RWPE2 (cell line): ENCODE data around the gene HSD17B12.

ENCODE experiments used
- ATAC-seq: fragments of 200-7000 bp; cut with Tn5 transposase; 3 replicates; pipeline ENCODE4 v1.9.1; 2021; ENCODE audit warnings: low read depth
- DNase-seq: peaks from one replicate; pipeline ENCODE4 v3.0.0-alpha.2; 2020; ENCODE audit warnings: low spot score
- H3K27ac ChIP-seq: fragments of 450-650 bp; 2 replicates; pipeline ENCODE4 v1.5.1; 2017; ENCODE audit warnings: mild to moderate bottlenecking; ENCODE audit not compliant: poor library complexity, severe bottlenecking
- H3K27me3 ChIP-seq: fragments of 250-450 bp; sonication (Bioruptor Pico); 2 replicates; pipeline ENCODE4 v1.5.1; 2021; ENCODE audit warnings: mild to moderate bottlenecking, moderate library complexity; ENCODE audit not compliant: insufficient read depth, poor library complexity, severe bottlenecking
- H3K36me3 ChIP-seq: fragments of 250-450 bp; sonication (Bioruptor Pico); 2 replicates; pipeline ENCODE4 v1.5.1; 2020; ENCODE audit warnings: low read depth, mild to moderate bottlenecking, moderate library complexity
- H3K4me1 ChIP-seq: fragments of 250-450 bp; sonication (Bioruptor Pico); 2 replicates; pipeline ENCODE4 v1.5.1; 2021; ENCODE audit warnings: mild to moderate bottlenecking, moderate library complexity; ENCODE audit not compliant: insufficient read depth, poor library complexity, severe bottlenecking
- H3K4me3 ChIP-seq: fragments of 250-450 bp; sonication (Bioruptor Pico); 2 replicates; pipeline ENCODE4 v1.5.1; 2021; ENCODE audit warnings: mild to moderate bottlenecking, moderate library complexity; ENCODE audit not compliant: severe bottlenecking
- H3K9me3 ChIP-seq: fragments of 250-450 bp; sonication (Bioruptor Pico); 2 replicates; pipeline ENCODE4 v1.5.1; 2021; ENCODE audit warnings: mild to moderate bottlenecking, moderate library complexity; ENCODE audit not compliant: severe bottlenecking
- TF ChIP-seq, protein P1 (sequence below): fragments of 450-650 bp; IDR thresholded peaks from one replicate; pipeline ENCODE4 v1.5.1; 2017; ENCODE audit warnings: mild to moderate bottlenecking, moderate library complexity; ENCODE audit not compliant: poor library complexity, severe bottlenecking

Gene HSD17B12

DNA sequence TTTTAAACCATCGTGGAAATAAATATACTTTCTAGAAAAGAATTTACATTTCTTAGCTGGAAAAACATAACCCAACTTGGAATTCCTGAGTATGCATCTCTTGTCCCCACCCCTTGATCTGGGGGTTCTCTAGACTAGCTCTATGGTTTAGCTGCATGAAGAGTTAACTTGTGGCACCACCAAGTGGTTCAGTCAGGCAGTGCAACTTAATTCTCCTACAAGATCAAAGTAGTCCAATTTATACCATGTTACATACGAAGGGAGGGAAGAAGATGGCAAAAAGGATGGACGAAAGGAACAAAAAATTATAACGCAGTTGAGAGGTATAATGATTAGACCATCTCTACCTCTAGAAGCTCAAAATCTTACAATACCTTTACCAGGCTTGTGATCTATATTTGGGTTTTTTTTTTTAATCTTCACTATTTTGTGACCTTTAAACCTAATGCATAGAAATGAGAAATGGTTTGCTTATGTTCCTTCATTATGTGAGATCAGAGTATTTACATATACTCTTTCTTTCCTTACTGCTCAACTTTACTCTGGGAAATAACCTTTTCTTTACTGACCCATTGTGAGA is 171.6 kb downstream of the HSD17B12 start:
- Histone ChIP-seq H3K27ac (no peak overlapping the region), H3K4me1 (no peaks in the 10 kb centered on the region), H3K9me3 (no peaks in the 10 kb centered on the region), H3K4me3 (no peak overlapping the region), H3K27me3 (no peaks in the 10 kb centered on the region), H3K36me3 (peaks cover 45% of the 10 kb centered on the region)
- no peak for DNase-seq
- TF ChIP-seq, protein P1, sequence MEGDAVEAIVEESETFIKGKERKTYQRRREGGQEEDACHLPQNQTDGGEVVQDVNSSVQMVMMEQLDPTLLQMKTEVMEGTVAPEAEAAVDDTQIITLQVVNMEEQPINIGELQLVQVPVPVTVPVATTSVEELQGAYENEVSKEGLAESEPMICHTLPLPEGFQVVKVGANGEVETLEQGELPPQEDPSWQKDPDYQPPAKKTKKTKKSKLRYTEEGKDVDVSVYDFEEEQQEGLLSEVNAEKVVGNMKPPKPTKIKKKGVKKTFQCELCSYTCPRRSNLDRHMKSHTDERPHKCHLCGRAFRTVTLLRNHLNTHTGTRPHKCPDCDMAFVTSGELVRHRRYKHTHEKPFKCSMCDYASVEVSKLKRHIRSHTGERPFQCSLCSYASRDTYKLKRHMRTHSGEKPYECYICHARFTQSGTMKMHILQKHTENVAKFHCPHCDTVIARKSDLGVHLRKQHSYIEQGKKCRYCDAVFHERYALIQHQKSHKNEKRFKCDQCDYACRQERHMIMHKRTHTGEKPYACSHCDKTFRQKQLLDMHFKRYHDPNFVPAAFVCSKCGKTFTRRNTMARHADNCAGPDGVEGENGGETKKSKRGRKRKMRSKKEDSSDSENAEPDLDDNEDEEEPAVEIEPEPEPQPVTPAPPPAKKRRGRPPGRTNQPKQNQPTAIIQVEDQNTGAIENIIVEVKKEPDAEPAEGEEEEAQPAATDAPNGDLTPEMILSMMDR: peak; percentile 90
- ATAC-seq: peak; percentile 79

DNA sequence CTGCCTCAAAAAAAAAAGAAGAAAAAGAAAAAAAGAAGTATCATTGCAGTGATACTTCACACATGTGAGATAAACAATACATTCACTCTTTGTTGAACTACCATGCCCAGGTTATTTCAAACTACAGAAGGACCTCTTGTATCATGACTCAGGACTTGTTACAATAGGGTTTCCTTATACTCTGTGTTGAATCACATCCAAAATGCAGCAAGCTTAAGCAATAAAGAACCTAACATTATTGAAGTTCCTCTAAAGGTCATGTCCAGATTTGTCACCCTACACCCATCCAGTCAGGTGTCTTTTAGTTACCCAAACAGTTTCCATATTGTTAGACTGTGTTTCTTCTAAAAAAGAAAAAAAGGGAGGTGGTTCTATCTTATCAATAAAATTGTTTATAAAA is 173.2 kb downstream of the HSD17B12 start:
- no peak for DNase-seq
- peaks cover 45% of the 10 kb centered on the region for H3K36me3 ChIP-seq
- no peaks in the 10 kb centered on the region for H3K27me3 ChIP-seq
- H3K4me1 ChIP-seq: no peaks in the 10 kb centered on the region
- no peak overlapping the region for H3K4me3 ChIP-seq
- H3K27ac ChIP-seq: no peak overlapping the region
- TF ChIP-seq, protein P1: no peak
- no peaks in the 10 kb centered on the region for H3K9me3 ChIP-seq
- no peak for ATAC-seq

DNA sequence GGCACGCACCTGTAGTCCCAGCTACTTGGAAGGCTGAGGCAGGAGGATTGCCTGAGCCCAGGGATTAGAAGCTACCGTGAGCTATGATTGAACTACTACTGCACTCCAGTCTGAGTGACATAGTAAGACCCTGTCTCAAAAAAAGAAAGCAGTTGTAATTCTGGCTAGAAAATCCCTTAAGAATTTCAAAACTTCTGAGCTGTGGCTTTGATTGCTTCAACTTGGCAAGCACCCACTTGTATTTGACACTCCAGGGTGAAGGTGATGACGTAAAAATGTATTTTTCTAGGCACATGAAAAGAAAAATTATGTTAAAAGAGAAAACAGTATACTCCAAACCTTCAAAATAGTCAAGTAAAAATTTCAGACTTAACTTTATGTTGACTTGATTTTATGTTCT is 176.5 kb downstream of the HSD17B12 start:
- Histone ChIP-seq H3K9me3 (no peaks in the 10 kb centered on the region), H3K27me3 (no peaks in the 10 kb centered on the region), H3K36me3 (peaks cover 35% of the 10 kb centered on the region), H3K4me1 (no peaks in the 10 kb centered on the region), H3K27ac (no peak overlapping the region), H3K4me3 (no peak overlapping the region)
- ATAC-seq: no peak
- DNase-seq: no peak
- TF ChIP-seq, protein P1: no peak

DNA sequence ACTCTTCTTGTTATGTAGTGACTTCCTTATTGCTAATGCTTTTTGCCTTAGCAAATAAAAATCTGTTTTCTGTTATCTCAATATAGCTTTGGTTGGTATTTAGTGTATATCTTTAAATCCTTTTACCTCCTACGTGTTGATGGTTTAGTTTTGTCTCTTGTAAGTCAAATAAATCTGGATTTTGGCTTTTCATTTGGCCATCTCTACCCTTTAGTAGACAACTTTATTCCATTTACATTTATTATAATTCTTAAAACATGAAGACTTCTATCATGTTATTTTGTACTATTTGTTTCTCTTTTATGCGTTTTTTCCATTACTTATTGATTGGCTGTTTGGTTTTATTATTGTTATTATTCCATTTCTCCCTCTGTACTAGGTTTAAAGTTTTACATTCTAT is 180.6 kb downstream of the HSD17B12 start:
- Histone ChIP-seq H3K27ac (no peak overlapping the region), H3K27me3 (no peaks in the 10 kb centered on the region), H3K4me3 (no peak overlapping the region), H3K9me3 (no peaks in the 10 kb centered on the region), H3K36me3 (peaks cover 5% of the 10 kb centered on the region), H3K4me1 (no peaks in the 10 kb centered on the region)
- ATAC-seq: no peak
- DNase-seq: no peak
- TF ChIP-seq, protein P1: no peak

DNA sequence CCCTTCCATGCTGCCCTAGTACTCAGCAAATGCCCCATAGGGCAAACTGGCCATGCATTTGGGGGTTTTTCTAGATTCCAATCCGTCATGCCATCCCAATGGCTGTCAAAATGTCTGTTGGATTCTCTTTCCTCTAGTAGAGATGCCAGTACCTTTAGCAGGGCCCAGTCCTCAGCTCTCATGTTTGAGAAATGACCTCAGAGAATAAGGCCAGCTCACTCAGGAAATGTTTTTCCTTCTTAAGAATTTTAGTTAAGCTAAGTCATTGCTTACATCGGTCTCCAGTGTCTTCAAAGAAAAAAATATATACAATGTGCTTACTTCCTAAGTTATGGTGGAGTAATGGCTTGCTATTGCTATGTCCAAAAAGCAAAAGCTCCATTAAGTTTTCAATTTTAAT is 186.0 kb downstream of the HSD17B12 start:
- TF ChIP-seq, protein P1: no peak
- ATAC-seq: no peak
- Histone ChIP-seq H3K27me3 (no peaks in the 10 kb centered on the region), H3K4me1 (peaks cover 7% of the 10 kb centered on the region), H3K27ac (no peak overlapping the region), H3K9me3 (no peaks in the 10 kb centered on the region), H3K36me3 (no peaks in the 10 kb centered on the region), H3K4me3 (no peak overlapping the region)
- no peak for DNase-seq
